Astrocyte of the cerebellum (primary cell): Measurements from ENCODE around the gene KCNC1.
A peak's percentile ranks its signal among the peaks of the same experiment; 100 is the strongest.

Experiments used
- DNase-seq: peaks from one replicate; pipeline ENCODE4 v3.0.0-alpha.2; 2011; ENCODE audit warnings: low read depth
- H3K4me3 ChIP-seq: 2 replicates; pipeline ENCODE4 v1.5.1; 2011; ENCODE audit warnings: mild to moderate bottlenecking, low read depth, low read length, moderate library complexity
- CTCF ChIP-seq: IDR thresholded peaks from 2 replicates; pipeline ENCODE4 v1.5.1; 2012; ENCODE audit warnings: low read length, low read depth, moderate library complexity, mild to moderate bottlenecking; ENCODE audit errors: missing control alignments
- in situ Hi-C: cut with HindIII; loops from 2 replicates; pipeline ENCODE4 v1.10.0; 2017; ENCODE audit warnings: low sequenced_read_pairs

KCNC1 gene

GRCh38 chr11:17766590-17766989 lies 32.0 kb downstream of the KCNC1 start:
- H3K4me3 ChIP-seq = no peak overlapping the region
- TF ChIP-seq CTCF = peak; percentile 13
- in situ Hi-C loops = no loop called here
- no peak for DNase-seq

GRCh38 chr11:17767301-17767885 lies 32.8 kb downstream of the KCNC1 start:
- no peak overlapping the region for H3K4me3 ChIP-seq
- in situ Hi-C loops = no loop called here
- no peak for DNase-seq
- no peak for TF ChIP-seq CTCF

- no peak for DNase-seq
- no peak for TF ChIP-seq CTCF
- no peak overlapping the region for H3K4me3 ChIP-seq
- in situ Hi-C loops = no loop called here
These were observed 33.3 kb downstream of the KCNC1 start for GRCh38 chr11:17767914-17768313.

- no peak for TF ChIP-seq CTCF
- no peak overlapping the region for H3K4me3 ChIP-seq
- no peak for DNase-seq
- in situ Hi-C loops = no loop called here
These were observed 34.0 kb downstream of the KCNC1 start for GRCh38 chr11:17768547-17768946.

- TF ChIP-seq CTCF = no peak
- in situ Hi-C loops = no loop called here
These were observed 34.6 kb downstream of the KCNC1 start for GRCh38 chr11:17769218-17769617.

GRCh38 chr11:17770048-17770652 lies 35.6 kb downstream of the KCNC1 start:
- in situ Hi-C loops = loop anchor here (5.0 kb wide), 1 partner anchor 37 kb away; no protein-coding TSS in a partner anchor
- no peak for DNase-seq
- no peak for TF ChIP-seq CTCF
- H3K4me3 ChIP-seq = no peak overlapping the region

More at GRCh38 chr11:17769218-17769617, 34.6 kb downstream of the KCNC1 start:
- no peak overlapping the region for H3K4me3 ChIP-seq
- no peak for DNase-seq
